ENCODE results near the gene MARCO. TPM values are rescaled to one million over a fixed set of nuclear protein-coding genes. Genes with fewer than 3 reads are reported as not detected.
"Not testable (repeated sequence)": the region's sequence is repeated elsewhere in the genome, so short reads cannot be mapped to it uniquely, and the experiment has no call there.

The MARCO gene
- total RNA-seq, 3 donors from 2014 or later: 6.6 to 58.6 (median 6.9) TPM

- Histone ChIP-seq H3K36me3 (no peaks in the 10 kb centered on the region), H3K27me3 (no peaks in the 10 kb centered on the region), H3K4me1 (no peaks in the 10 kb centered on the region), H3K27ac (no peak overlapping the region), H3K4me3 (no peak overlapping the region), H3K9me3 (no peaks in the 10 kb centered on the region)
- TF ChIP-seq POLR2A (IDR thresholded peaks at IDR 0.05): no peak
- no peak for TF ChIP-seq POLR2AphosphoS5 (IDR thresholded peaks at IDR 0.05)
- TF ChIP-seq CTCF (IDR thresholded peaks at IDR 0.05): no peak
- intact Hi-C loops (cut with DNase I; ENCODE audit: low total_unique reads): no loop called here
- no peak for DNase-seq (ENCODE audit: low spot score in 2 of 2)
Observed at GRCh38 chr2:118994778-118995177, 52.8 kb downstream of the MARCO start.

GRCh38 chr2:119003856-119004255, 61.9 kb downstream of the MARCO start:
- H3K4me1 ChIP-seq; H3K4me3 ChIP-seq; DNase-seq (ENCODE audit: low spot score in 2 of 2); H3K27ac ChIP-seq; H3K36me3 ChIP-seq; H3K27me3 ChIP-seq; intact Hi-C loops (cut with DNase I; ENCODE audit: low total_unique reads); H3K9me3 ChIP-seq: not testable (repeated sequence)

- Histone ChIP-seq H3K4me1 (no peaks in the 10 kb centered on the region), H3K27ac (no peak overlapping the region), H3K9me3 (peaks cover 0 to 9% of the 10 kb centered on the region in 2 donors), H3K4me3 (no peak overlapping the region), H3K27me3 (peaks cover 0 to 5% of the 10 kb centered on the region in 2 donors), H3K36me3 (no peaks in the 10 kb centered on the region)
- TF ChIP-seq CTCF (IDR thresholded peaks at IDR 0.05) (no peak), POLR2AphosphoS5 (IDR thresholded peaks at IDR 0.05) (no peak), POLR2A (IDR thresholded peaks at IDR 0.05) (no peak)
- DNase-seq (ENCODE audit: low spot score in 2 of 2): peak in 1 of 2 donors; percentile 3
- intact Hi-C loops (cut with DNase I; ENCODE audit: low total_unique reads): no loop called here
Observed at GRCh38 chr2:119004602-119005001, 62.6 kb downstream of the MARCO start.

GRCh38 chr2:119005051-119005450, 63.1 kb downstream of the MARCO start:
- DNase-seq (ENCODE audit: low spot score in 2 of 2): peak in 1 of 2 donors; percentile 12
- TF ChIP-seq POLR2A (IDR thresholded peaks at IDR 0.05) (no peak), CTCF (IDR thresholded peaks at IDR 0.05) (no peak), POLR2AphosphoS5 (IDR thresholded peaks at IDR 0.05) (no peak)
- Histone ChIP-seq H3K9me3 (peaks cover 0 to 9% of the 10 kb centered on the region in 2 donors), H3K27me3 (peaks cover 0 to 9% of the 10 kb centered on the region in 2 donors), H3K4me3 (no peak overlapping the region), H3K27ac (no peak overlapping the region), H3K4me1 (no peaks in the 10 kb centered on the region), H3K36me3 (no peaks in the 10 kb centered on the region)
- intact Hi-C loops (cut with DNase I; ENCODE audit: low total_unique reads): no loop called here

- Histone ChIP-seq H3K36me3 (no peaks in the 10 kb centered on the region), H3K27ac (no peak overlapping the region), H3K9me3 (peaks cover 0 to 9% of the 10 kb centered on the region in 2 donors), H3K4me3 (no peak overlapping the region), H3K27me3 (peaks cover 0 to 14% of the 10 kb centered on the region in 2 donors), H3K4me1 (no peaks in the 10 kb centered on the region)
- TF ChIP-seq CTCF (IDR thresholded peaks at IDR 0.05) (no peak), POLR2AphosphoS5 (IDR thresholded peaks at IDR 0.05) (no peak), POLR2A (IDR thresholded peaks at IDR 0.05) (no peak)
- peak in 1 of 2 donors; percentile 3 for DNase-seq (ENCODE audit: low spot score in 2 of 2)
- intact Hi-C loops (cut with DNase I; ENCODE audit: low total_unique reads): no loop called here
Observed at GRCh38 chr2:119005555-119005954, 63.6 kb downstream of the MARCO start.

- TF ChIP-seq CTCF (IDR thresholded peaks at IDR 0.05) (no peak), POLR2AphosphoS5 (IDR thresholded peaks at IDR 0.05) (no peak), POLR2A (IDR thresholded peaks at IDR 0.05) (no peak)
- Histone ChIP-seq H3K27me3 (peaks cover 0 to 15% of the 10 kb centered on the region in 2 donors), H3K36me3 (no peaks in the 10 kb centered on the region), H3K4me3 (no peak overlapping the region), H3K9me3 (peaks cover 0 to 9% of the 10 kb centered on the region in 2 donors), H3K27ac (no peak overlapping the region), H3K4me1 (no peaks in the 10 kb centered on the region)
- no peak for DNase-seq (ENCODE audit: low spot score in 2 of 2)
- intact Hi-C loops (cut with DNase I; ENCODE audit: low total_unique reads): no loop called here
Observed at GRCh38 chr2:119006441-119006840, 64.4 kb downstream of the MARCO start.
